NCI-H510A treated with DMSO at 0.1 percent for 48 hours (cell line): ENCODE data around the gene LASP1NB.
"Not testable (repeated sequence)": the region's sequence is repeated elsewhere in the genome, so short reads cannot be mapped to it uniquely, and the experiment has no call there.

ENCODE experiments used
- DNase-seq: peaks from one replicate; lab custom pipeline; 2025; lab: John Stamatoyannopoulos, UW

Gene LASP1NB

DNA sequence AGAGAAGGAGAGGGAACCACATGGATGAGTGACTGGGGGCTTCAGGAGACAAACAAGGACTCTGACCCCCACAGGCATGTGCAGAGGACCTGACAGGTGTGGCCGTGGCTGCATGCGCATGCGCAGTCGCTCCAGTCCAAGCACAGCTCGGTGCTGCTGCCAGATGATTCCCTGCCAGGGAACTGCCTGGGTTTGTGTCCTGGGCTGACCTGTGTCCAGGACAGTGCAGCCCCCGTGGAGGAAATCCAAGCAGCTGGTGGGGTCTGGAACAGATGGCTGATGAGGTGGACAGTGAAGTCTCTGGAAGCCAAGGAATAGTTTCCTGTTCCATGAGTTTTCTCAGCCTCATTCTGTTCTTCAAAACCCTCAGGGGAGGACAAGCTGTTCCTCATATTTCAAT, 28.2 kb upstream of the LASP1NB start:
- DNase-seq, result no peak

DNA sequence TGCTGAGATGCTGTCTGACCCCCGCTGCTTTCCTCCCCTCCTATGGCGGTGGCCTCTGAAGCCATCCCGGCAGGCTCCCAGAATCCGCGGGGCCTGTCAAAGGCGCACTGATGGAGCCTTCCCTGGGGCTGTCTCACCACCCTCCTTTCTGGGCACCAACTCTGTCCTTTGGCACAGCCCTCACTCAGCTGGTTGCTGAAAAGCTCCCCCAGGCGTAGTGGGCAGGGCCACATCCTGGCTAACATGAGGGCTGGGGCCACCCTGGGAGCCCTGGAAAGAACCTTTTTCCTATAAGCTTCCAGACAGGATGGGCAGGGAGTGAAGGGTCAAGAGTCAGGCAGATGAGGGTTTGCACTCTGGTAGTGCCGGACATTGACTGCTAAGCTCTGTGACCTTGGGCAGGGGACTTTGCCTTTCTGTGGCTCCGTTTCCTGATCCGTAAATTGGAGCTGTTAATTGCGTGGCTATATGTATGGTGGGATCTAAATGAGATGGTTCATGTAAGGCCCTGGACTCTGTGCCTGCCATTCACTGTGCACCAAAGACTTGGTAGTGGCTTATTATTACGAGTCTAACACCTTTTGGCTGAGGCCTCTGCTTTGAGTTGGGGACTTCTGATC, 27.6 kb upstream of the LASP1NB start:
- DNase-seq, result no peak

DNA sequence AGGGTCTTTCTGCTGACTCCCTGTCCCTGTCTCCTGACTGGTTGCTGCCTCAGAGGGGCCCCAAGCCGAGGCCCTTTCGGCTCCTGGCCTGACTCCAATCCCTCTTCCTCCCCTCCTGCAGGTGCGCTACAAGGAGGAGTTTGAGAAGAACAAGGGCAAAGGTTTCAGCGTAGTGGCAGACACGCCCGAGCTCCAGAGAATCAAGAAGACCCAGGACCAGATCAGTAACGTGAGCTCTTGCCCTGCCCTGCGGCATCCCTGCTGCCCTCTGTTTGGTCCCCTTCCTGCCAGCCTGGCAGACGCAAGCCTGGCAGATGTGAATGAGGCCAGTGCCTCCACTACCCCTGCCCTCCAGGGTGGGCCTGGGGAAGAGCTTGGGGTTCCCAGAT, 27.1 kb upstream of the LASP1NB start:
- no peak for DNase-seq

DNA sequence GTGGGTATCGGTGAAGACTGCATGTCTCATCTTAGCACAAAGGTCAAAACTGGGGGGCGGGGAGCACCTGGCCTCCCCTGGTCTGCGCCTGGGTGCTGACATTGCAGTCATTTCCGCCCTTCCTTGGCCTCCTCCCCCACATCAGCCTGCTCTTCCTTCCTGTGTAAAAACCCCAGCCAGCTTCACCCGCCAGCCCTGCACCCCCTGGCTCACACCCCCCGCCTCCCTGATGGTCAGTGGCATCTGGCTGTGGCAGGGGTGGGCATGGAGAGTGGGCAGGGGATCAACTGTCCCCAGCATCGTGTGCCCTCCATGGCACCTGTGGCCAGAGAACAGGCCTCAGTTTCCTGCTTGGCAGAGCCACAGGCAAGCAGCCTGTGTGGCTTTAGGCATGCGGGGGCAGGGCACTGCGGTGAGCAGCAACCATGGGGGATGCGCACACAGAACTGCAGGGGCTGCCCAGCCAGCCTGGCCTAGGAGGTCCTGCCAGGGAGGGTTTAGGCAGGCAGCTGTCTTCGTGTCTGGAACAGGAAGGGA, 26.5 kb upstream of the LASP1NB start:
- no peak for DNase-seq

DNA sequence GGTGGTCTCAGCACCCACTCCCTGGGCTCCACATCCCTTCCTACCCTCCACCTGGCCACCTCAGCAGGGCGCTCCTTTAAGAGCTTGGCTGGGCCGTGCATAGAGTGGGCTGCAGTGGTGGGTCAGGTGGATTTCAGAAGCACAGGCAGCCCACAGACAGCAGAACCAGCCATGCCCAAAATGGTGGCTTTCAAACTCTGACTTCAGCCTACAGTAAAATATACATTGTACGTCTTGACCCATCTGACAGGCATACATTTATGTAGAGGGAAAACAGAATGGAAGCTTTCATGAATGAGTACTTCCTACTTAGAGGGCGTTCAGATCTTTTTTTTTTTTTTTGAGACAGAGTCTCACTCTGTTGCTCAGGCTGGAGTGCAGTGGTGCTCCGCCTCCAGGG, 26.0 kb upstream of the LASP1NB start:
- DNase-seq, result no peak

DNA sequence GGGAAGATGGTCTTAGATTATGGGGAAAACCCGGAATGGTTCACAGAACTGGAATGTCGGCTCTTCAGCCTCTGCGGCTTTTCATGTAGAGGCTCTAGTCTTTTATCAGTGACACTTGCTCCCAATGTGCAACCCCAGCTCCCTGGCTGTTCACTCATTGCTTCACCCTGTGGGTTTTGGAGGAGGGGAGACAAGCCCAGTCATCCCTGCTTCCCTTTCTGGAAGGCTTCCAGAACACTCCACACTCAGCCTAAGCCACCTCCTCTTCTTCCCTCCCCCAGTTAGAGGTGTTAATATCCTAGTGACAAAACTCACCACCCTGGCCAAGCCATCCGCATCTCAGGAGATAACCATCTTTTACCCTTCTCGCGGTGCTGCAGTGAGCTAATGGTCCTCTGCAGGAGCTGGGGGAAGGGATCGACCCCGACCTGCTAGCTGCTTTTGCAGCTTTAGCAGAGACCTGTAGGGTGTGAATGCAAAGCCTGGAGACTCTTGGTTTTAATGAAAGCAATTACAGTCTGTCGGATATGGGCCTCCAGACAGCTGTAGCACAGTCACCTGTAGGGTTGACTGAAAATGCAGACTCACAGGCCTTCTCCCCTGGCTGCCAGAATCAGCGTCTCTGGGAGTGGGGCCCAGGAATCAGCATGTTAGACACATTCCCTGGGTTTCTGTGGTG, 24.3 kb upstream of the LASP1NB start:
- no peak for DNase-seq

DNA sequence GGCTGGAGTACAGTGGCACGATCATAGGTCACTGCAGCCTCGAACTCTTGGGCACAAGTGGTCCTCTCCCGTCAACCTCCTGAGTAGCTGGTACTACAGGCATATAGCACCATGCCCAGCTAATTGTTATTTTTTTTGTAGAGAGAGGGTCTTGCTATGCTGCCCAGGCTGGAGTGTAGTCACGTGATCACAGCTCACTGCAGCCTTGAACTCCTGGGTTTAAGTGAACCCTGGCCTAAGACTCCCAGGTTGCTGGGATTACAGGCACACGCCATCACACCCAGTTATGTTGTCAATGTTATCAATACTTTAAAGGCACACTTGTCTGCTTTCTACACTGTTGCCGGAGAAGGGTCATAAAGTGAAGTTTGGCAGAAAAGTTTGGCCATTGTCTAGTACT, 22.0 kb upstream of the LASP1NB start:
- DNase-seq, result no peak

DNA sequence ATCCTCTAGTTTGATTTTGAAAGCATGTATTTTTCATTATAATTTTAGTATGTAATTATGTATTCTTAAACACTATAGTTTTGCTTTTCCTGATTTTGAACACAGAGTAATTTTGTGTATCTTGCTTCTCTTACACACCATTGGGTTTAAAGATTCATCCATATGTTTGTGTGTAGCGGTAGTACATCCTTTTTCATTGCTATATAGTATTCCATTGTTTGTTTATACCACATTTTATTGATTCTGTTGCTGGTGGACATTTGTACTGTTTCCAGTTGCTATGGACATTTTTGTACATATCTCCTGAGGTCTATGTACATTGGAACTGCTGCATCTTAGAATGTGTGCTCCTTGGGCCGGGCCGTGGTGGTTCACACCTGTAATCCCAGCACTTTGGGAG, 20.5 kb upstream of the LASP1NB start:
- DNase-seq, result no peak

DNA sequence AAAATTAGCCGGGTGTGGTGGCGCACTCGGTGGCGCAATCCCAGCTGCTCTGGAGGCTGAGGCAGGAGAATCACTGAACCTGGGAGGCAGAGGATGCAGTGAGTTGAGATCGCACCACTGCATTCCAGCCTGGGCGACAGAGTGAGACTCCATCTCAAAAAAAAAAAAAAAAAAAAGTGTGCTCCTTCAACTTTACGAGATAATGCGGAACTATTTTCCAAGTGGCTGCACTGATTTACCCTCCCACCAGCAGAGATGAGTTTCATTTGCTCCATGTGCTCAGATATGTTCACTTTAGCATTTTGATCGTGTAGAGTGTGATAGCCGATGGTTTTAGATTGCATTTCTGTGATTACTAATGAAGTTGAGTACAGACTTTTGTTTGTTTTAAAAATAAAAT, 20.0 kb upstream of the LASP1NB start:
- DNase-seq, result no peak

DNA sequence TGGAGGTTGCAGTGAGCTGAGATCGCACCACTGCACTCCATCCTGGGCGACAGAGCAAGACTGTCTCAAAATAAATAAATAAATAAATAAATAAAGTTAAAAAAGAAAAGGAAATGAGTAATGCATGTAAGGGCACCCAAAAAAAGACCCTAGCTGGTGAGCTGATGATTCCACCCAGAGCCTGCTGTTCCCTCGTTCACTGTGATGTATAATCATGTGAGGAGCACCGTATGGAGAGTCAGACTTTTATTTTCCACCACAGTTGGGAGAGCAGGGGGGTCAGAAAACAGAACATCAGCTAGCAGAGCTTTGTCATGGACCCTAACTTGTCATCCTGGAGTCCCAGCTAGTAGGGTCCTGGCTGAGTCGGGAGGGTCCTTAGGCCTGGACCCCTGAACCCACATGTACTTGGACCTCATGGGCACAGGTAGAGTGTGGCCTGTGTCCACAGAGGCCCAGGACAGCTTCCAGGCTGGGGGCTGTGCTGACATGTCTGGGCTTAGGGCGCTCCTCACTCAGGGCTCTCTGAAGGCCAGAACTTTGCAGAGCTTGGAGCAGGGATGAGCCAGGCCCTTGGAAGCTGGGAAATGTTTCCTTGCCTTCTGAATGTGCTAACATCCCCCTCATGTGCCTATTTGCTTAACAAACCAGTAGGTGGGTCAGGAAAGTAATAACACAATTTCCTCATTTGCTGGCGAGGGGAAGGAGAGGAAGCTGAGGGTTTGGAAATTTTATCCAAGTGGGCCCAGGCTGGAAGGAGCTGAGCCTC, 18.8 kb upstream of the LASP1NB start:
- DNase-seq, result no peak

DNA sequence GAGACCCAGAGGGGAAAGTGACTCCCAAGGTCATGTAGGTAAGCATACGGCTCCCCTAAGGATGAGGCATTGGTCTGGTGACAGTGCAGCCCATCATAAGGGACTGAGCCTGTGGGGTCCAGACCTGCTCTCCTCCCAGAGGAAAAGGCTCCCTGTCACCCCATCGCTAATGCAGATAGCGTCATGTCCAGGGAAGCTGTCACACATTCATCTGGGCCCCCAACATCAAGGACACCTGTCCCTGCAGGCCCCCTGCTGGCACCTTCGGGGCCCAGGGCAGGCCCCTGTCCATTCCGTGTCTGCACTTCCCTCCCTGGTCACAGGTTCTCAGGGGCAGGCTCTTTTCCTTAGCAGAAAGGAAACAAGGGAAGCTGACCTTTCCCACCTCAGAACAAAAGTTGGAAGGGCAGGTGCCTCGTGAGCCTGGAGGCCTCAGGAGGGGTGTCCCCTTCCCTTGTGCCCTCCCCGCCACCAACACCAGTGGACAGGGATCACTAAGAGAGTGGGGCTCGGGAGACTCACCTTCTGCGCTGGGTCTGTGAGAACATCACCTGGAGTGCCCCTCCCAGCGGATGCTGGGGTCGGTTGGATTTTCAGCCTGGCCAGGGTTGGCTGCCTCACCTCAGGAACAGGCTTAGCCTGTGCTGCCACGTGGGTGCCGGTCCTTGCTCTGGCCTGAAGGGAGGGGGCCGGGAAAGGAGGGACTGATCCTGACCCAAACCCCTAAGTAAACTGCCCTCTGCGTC, 17.3 kb upstream of the LASP1NB start:
- no peak for DNase-seq

DNA sequence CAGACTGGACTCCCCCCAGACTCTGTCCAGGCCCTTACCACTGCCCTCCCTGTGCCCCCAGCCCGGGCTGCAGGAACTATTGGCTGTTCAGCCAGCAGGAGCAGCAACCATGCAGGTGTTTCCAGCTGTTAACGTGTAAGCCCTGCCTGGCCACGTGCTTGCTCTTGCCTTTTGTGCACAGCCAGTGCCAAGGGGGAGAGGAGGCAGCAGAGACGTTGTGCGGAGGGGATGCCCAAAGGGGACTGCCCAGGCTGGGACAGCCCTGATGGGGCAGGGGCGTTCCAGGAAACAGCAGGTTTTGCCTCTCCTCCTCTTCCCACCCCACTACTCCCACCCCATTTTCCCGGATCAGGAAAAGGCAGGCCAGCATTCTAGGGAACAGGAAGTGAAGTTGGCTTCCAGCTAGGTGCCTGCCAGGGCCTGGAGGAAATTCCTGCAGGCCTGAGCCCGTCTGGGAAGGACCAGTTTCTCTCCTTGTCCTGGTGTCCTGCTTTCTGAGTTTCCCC, 16.7 kb upstream of the LASP1NB start:
- no peak for DNase-seq

DNA sequence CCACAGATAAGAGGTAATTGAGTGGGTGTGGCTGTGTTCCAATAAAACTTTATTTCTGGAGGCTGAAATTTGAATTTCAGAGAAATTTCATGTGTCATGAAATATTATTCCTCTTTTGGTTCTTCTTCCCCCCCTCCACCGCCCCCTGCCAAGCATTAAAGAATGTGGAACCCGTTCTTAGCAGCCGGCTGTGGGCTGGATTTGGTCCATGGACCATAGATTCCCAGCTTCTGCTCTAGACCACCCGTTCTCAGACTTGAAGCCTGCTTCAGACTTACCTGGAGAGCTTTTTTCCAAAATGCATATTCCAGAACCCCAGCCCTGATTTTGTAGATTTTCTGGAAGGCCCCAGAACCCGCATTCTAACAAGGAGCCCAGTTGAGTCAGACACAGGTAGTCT, 15.1 kb upstream of the LASP1NB start:
- DNase-seq, result no peak

DNA sequence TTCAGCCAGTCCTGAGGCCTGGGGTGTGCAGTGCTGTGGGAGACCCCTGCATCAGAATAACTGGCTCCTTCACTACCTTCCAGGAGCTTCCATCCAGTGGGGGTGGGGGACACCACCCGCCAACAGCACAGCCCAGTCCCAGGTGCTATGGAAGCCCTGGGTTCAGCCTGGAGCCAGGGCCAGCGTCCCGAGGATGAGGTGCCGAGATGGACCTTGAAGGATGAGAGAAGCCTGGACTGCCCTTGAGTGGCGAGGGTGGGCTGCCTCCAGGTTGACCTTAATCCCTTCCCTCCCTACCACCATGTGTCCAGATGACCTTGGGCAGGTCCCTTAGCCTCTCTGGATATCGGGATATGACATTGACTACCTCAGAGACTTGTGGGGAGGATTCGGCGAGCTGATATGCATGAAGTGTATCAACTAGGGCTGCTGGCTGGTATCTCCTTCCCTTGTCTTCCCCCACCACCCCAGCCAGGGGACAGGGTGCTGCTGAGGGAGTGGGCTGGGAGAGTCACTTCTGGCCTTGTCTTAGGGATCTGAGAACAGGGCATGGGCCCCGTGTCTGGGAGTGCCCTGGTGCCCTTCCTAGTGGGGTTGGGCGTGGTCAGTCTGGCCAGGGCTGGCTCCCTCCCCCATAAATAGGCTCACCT, 14.2 kb upstream of the LASP1NB start:
- DNase-seq, result no peak

DNA sequence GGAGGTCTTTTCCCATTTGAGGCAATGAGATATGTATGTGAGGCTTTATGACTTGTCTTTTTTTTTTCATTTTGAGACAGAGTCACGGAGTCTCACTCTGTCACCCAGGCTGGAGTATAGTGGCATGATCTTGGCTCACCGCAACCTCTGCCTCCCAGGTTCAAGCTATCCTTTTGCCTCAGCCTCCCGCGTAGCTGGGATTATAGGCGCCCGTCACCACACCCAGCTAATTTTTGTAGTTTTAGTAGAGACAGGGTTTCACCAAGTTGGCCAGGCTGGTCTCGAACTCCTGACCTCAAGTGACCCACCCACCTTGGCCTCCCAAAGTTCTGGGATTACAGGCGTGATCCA, 13.7 kb upstream of the LASP1NB start:
- DNase-seq, result not testable (repeated sequence)

DNA sequence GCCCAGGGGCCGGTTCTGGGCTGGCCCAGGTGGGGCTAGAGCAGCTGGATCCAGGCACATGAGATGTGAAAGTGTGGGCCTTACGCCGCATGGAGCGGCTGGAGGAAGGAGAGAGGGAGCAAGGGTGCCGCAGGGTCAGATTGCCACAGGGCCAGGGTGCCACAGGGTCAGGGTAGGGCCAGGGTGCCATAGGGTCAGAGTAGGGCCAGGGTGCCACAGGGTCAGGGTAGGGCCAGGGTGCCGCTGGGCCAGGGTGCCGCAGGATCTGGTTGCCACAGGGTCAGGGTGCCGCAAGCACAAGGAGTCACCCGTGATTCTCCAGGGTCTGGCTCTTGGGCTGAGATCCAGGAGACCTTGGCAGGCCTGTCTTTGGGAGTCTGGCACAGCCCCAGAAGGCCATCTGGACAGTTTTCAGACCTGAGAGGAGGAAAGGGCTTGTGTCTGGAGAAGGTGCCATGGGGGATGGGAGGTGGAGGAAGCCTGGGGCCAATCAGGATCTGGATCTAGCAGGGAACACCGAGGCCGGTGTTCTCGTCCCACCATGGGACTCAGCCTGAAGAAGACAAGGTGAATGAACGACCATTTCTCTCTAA, 13.1 kb upstream of the LASP1NB start:
- DNase-seq, result no peak

DNA sequence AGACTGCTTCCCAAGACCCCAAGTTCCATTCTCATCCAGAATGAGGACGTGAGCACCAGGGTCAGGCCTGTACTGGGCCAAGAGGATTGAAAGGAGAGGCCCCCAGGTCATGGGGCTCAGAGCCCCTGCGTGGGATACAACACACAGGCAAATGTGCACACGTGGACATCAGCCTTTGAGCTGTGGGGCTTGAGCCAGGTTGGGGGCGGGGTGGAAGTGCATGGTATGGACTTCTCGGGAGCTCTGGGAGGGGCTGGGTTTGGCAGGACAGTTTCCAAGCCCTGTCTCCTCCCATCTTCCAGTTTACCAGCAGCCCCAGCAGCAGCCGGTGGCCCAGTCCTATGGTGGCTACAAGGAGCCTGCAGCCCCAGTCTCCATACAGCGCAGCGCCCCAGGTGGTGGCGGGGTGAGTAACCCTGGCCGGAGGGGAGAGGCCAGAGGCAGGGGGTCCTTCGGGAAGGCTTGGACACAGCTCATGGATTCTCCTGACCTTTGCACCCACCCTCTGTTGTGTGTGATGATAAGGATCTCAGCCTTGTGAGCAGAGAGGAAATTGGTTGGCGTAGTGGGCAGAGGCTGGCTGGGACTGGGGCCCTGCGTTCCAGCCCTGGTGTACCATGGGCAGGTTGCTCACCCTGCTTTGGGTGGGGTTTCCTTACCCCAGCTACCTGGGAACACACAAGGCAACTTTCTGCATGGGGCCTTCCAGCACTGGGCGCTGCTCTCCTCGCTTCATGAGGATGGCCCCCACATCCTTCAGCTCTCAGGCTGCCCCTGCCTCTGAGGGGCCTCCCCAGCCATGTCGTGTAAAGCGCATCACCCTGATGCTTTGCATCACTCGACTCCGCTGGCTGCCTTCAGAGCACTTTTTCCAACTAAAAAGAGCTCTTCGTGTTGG, 10.4 kb upstream of the LASP1NB start:
- no peak for DNase-seq

DNA sequence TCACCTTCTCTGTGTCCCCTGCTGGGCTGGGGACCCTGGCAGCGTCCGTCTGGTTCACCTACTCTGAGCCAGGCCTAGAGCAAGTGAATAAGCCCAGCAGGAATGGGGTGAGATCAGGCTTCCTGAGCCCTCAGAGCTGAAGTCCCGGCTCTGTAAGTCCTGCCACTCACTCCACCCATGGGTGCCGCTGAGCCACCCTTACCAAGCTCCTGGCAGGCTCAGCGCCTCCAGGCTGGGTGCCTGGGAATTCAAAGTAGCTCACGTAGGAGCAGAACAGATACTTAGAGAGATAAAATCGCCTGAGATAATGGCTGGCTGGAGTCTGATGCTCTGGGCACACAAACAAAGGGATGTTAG, 9.8 kb upstream of the LASP1NB start:
- no peak for DNase-seq

DNA sequence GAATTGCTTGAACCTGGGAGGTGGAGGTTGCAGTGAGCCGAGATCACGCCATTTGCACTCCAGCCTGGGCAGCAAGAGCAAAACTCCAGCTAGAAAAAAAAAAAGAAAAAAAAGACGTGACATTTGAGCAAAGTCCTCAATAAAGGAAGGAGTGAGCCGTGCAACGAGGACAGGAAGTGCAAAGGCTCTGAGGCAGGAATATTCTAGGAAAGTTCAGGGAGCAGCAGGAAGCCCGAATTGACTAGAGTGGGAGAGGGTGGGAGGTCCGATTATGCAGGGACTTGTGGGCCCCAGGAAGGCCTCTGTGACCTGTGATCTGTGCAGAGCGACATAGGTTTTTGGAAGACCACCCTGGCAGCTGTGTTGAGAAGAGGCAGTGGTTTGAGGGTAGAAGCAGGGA, 8.6 kb upstream of the LASP1NB start:
- DNase-seq, result no peak

DNA sequence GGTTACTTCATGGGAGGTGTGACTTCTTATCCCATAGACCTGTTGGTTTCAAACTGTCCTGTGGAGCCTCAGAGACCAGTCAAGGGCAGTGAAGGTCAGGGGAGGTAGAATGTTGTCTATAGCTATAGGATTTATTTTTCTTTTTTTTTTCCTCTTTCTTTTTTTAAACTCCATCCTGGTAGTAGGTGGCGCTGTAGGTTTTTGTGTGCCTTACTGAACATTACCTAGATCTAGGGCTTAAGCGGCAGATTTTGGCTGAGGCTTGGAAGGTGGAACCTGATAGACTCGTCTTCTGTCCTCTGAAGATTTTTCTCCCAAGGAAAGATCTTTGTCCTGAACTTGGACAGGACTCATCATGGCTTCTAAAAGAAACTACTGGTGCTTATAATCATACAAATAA, 8.2 kb upstream of the LASP1NB start:
- no peak for DNase-seq
